ENCODE measurements around the gene DCLK1. TPM values are rescaled to one million over a fixed set of nuclear protein-coding genes. Genes with fewer than 3 reads are reported as not detected.

DCLK1 gene
- total RNA-seq, 2 donors from 2014 or later: 25.6 to 27.8 TPM

DNA sequence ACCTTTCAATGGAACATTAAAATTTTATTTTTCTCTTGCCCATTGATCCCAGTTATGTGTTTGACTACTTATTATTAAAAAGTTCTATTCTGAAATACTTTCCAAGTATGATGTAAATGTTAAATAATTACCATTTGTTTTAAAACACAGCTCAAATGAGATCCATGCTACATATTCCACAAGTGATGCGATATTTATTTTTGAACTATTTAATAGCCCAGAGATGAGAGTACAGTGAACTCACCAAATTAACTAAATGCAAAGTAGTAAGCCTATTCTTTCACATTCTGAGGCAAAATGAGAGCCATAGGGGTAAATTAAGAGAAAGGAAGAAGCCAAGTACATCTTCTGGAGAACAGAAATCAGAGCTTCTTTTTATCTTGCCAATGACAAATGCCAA lies 1.2 kb upstream of the DCLK1 start:
- Histone ChIP-seq H3K27me3 (replicated peaks; ENCODE audit: insufficient read depth) (no peaks in the 10 kb centered on the region), H3K4me1 (ENCODE audit: control insufficient read depth in 1 of 2, low read depth in 2 of 2) (peaks cover 0 to 15% of the 10 kb centered on the region in 2 donors), H3K4me3 (no peak overlapping the region), H3K27ac (no peak overlapping the region), H3K36me3 (no peaks in the 10 kb centered on the region), H3K9me3 (no peaks in the 10 kb centered on the region)
- ATAC-seq (ENCODE audit: insufficient number of reproducible peaks, low FRiP score, low read depth): no peak
- no peak for TF ChIP-seq CTCF (IDR thresholded peaks at IDR 0.05)
- no peak for DNase-seq (ENCODE audit: low spot score)

DNA sequence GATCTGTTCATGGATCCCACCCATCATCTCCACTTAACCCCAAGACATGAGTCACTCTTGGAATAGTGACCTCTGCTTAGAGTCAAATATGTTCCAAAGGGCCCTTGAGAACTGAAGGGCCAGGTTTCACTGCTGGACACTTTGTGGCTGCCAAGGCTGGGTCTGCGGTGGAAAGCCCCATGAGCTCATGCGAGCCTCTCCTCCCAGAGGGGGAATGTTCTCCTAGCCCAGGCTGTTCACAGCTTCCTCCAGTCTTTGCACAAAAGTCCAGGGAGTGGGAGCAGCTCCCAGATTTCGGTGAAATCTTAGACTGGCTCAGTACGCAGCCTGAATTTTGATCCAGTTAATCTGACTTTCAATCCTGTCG lies 732 bp upstream of the DCLK1 start:
- Histone ChIP-seq H3K4me1 (ENCODE audit: control insufficient read depth in 1 of 2, low read depth in 2 of 2) (peaks cover 0 to 15% of the 10 kb centered on the region in 2 donors), H3K4me3 (peak overlapping the region; percentile 75), H3K36me3 (no peaks in the 10 kb centered on the region), H3K27me3 (replicated peaks; ENCODE audit: insufficient read depth) (no peaks in the 10 kb centered on the region), H3K9me3 (no peaks in the 10 kb centered on the region), H3K27ac (peak overlapping the region in 1 of 2 donors; percentile 20)
- DNase-seq (ENCODE audit: low spot score) (no peak), ATAC-seq (ENCODE audit: insufficient number of reproducible peaks, low FRiP score, low read depth) (peak; percentile 67)
- TF ChIP-seq CTCF (IDR thresholded peaks at IDR 0.05): no peak

DNA sequence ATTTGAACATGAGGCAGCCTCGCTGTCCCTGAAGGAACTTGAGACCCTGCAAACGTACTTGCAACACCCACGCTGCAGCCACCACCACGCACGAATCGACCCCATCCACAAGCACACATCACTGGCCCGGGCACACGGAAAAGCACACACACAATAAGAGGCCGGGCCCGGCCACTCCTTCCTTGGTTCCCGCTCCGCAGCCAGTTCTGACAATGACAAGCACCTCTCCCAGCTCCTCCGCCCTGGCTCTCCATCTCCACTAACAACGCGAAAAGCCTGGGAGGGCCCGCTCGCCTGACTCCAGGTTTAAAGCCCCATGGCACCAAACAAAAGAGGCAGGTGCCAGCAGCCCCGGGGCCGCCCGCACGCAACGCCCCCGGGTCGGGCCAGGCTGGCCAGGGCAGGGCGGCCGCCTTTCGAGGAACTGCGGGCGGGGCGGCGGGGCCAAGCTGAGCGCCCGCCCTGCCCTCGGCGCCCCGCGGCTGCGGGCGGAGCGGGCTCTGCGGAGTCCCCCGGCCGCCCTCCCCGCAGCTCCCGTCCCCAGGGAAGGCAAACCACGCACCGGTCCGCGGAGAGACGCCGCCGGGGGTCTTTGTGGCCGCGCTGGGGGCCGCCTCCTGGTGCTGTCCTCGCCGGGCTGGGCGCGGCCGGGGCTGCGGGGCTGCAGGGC lies 495 bp downstream of the DCLK1 start:
- Histone ChIP-seq H3K36me3 (no peaks in the 10 kb centered on the region), H3K4me3 (peak overlapping the region; percentile 75), H3K9me3 (no peaks in the 10 kb centered on the region), H3K4me1 (ENCODE audit: control insufficient read depth in 1 of 2, low read depth in 2 of 2) (peaks cover 0 to 15% of the 10 kb centered on the region in 2 donors), H3K27ac (no peak overlapping the region), H3K27me3 (replicated peaks; ENCODE audit: insufficient read depth) (no peaks in the 10 kb centered on the region)
- no peak for TF ChIP-seq CTCF (IDR thresholded peaks at IDR 0.05)
- ATAC-seq (ENCODE audit: insufficient number of reproducible peaks, low FRiP score, low read depth) (no peak), DNase-seq (ENCODE audit: low spot score) (no peak)

DNA sequence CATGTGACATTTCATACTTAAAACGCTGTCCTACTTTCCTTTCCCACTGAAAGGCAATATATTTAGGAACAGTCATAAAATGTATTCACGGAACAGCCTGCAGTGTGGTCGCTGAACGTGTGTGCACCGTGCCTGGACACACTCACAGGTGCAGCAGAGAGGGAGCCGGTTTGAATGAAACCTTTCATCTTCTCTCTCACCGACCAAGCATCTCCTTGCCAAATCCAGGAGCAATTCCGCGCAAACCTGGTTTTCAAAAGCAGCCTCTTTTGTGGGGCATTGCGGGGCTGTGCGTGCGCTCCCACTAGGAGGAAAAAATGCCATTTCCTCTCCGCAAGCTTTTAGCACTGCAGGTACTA lies 1.0 kb downstream of the DCLK1 start:
- Histone ChIP-seq H3K27me3 (replicated peaks; ENCODE audit: insufficient read depth) (no peaks in the 10 kb centered on the region), H3K4me1 (ENCODE audit: control insufficient read depth in 1 of 2, low read depth in 2 of 2) (peaks cover 0 to 15% of the 10 kb centered on the region in 2 donors), H3K27ac (no peak overlapping the region), H3K9me3 (no peaks in the 10 kb centered on the region), H3K36me3 (no peaks in the 10 kb centered on the region), H3K4me3 (peak overlapping the region; percentile 75)
- no peak for ATAC-seq (ENCODE audit: insufficient number of reproducible peaks, low FRiP score, low read depth)
- TF ChIP-seq CTCF (IDR thresholded peaks at IDR 0.05): no peak
- no peak for DNase-seq (ENCODE audit: low spot score)

DNA sequence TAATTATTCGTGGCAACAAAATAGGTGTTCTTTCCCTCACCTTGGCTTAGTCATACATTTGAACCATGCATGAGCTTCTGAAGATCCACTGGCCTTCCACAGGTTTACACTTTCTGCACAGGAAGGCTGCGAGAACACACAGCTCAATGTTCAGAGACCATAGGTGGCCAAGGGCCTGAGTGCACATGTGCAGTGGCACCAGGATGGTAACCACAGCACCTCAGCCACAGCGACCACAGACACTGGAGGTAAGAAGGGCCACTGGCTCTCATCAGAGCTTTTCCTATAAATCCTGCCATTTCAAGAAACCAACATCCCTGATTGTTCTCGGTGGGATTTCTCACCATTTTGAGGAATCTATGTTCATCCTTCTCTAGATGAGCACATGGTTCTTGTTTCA lies 1.6 kb downstream of the DCLK1 start:
- H3K4me3 ChIP-seq: no peak overlapping the region
- H3K27me3 ChIP-seq (replicated peaks; ENCODE audit: insufficient read depth): no peaks in the 10 kb centered on the region
- no peaks in the 10 kb centered on the region for H3K36me3 ChIP-seq
- no peak overlapping the region for H3K27ac ChIP-seq
- H3K9me3 ChIP-seq: no peaks in the 10 kb centered on the region
- peaks cover 0 to 17% of the 10 kb centered on the region in 2 donors for H3K4me1 ChIP-seq (ENCODE audit: control insufficient read depth in 1 of 2, low read depth in 2 of 2)
- no peak for ATAC-seq (ENCODE audit: insufficient number of reproducible peaks, low FRiP score, low read depth)
- no peak for DNase-seq (ENCODE audit: low spot score)
- no peak for TF ChIP-seq CTCF (IDR thresholded peaks at IDR 0.05)
